Motor neuron (in vitro differentiated cells): ENCODE measurements around the gene RINL. TPM values are rescaled to one million over a fixed set of nuclear protein-coding genes. Genes with fewer than 3 reads are reported as not detected.
A peak's percentile ranks its signal among the peaks of the same experiment; 100 is the strongest.
"Not testable (repeated sequence)": the region's sequence is repeated elsewhere in the genome, so short reads cannot be mapped to it uniquely, and the experiment has no call there.

Source experiments
- ATAC-seq, 8 experiments: fragments of 200-7000 bp; cut with Tn5 transposase; replicated peaks in 6 of 8; 2 replicates each; pipeline ENCODE4 v1.8.0; 2021; ENCODE audit warnings: mild to moderate bottlenecking in 8 of 8, moderate library complexity in 8 of 8
- H3K27ac ChIP-seq, 2 donors: fragments of 250-450 bp; sonication (Bioruptor Pico); 2 replicates each; pipeline ENCODE4 v1.9.0; 2021; ENCODE audit warnings: antibody characterized with exemption in 2 of 2, mild to moderate bottlenecking in 2 of 2, moderate library complexity in 1 of 2
- H3K4me1 ChIP-seq, 2 donors: fragments of 250-450 bp; sonication (Bioruptor Pico); replicated peaks in 1 of 2; 2 replicates each; pipeline ENCODE4 v1.6.1; 2021; ENCODE audit warnings: antibody characterized with exemption in 2 of 2, mild to moderate bottlenecking in 2 of 2, moderate library complexity in 1 of 2
- H3K4me3 ChIP-seq, 5 donors: fragments of 250-450 bp; sonication (Bioruptor Pico); 2 replicates each; pipeline ENCODE4 v1.9.0; 2021; ENCODE audit warnings: antibody characterized with exemption in 5 of 5, mild to moderate bottlenecking in 5 of 5, moderate library complexity in 4 of 5
- WGBS, 10 experiments: fragments of 450-650 bp; shearing (Covaris generic); methylation state at CpG; one replicate each; pipeline ENCODE4 v1.0.0; 2022; 5-methylcytosine and 5-hydroxymethylcytosine counted together
- in situ Hi-C, 9 experiments: fragments of 400-800 bp; cut with MboI; loops; one replicate each; pipeline ENCODE4 v1.15.0; 2021; ENCODE audit warnings: low sequenced_read_pairs in 9 of 9, low pct_unique_long_range_greater_than_20kb in 2 of 9; ENCODE audit not compliant: unreplicated experiment in 9 of 9
- total RNA-seq, 8 experiments: library from RNA; unstranded; fragments of 300-600 nt; gene quantifications; 2 replicates each; pipeline versions ENCODE4 v1.2.3 to v1.2.4, GENCODE V29; 2022

Gene RINL
- total RNA-seq, 8 experiments from 2014 or later: 1.1 to 11.0 (median 3.3) TPM

- no peak overlapping the region for H3K27ac ChIP-seq
- WGBS, 10 experiments: 100% methylated on average over 1 of the region's 19 CpGs; no CpG with 5 or more reads in 9 of the 10 experiments
- no peak overlapping the region for H3K4me3 ChIP-seq
- in situ Hi-C loops: no loop called here
- no peak for ATAC-seq
- H3K4me1 ChIP-seq: peaks cover 0 to 11% of the 10 kb centered on the region in 2 donors
These were observed 3.0 kb upstream of the RINL start for GRCh38 chr19:38880882-38881609.

- in situ Hi-C loops: no loop called here
- WGBS, 10 experiments: 100% methylated on average over 2 of the region's 19 CpGs; no CpG with 5 or more reads in 9 of the 10 experiments
- H3K27ac ChIP-seq: no peak overlapping the region
- H3K4me3 ChIP-seq: no peak overlapping the region
- H3K4me1 ChIP-seq: peaks cover 0 to 11% of the 10 kb centered on the region in 2 donors
- ATAC-seq: no peak
These were observed 2.2 kb upstream of the RINL start for GRCh38 chr19:38880076-38880881.

GRCh38 chr19:38879400-38879751 is 1.3 kb upstream of the RINL start:
- Histone ChIP-seq H3K4me3 (no peak overlapping the region), H3K27ac (no peak overlapping the region), H3K4me1 (peaks cover 0 to 11% of the 10 kb centered on the region in 2 donors)
- in situ Hi-C loops: no loop called here
- 80% methylated on average over 1 of the region's 11 CpGs; no CpG with 5 or more reads in 9 of the 10 experiments for WGBS, 10 experiments
- ATAC-seq: no peak

- H3K4me1 ChIP-seq: peaks cover 0 to 11% of the 10 kb centered on the region in 2 donors
- H3K4me3 ChIP-seq: no peak overlapping the region
- ATAC-seq: no peak
- H3K27ac ChIP-seq: peak overlapping the region in 1 of 2 donors; percentile 27
- 17 to 100% (median 60%) methylated on average over 1 to 2 of the region's 16 CpGs; no CpG with 5 or more reads in 5 of the 10 experiments for WGBS, 10 experiments
- in situ Hi-C loops: no loop called here
These were observed 712 bp upstream of the RINL start for GRCh38 chr19:38878575-38879399.

GRCh38 chr19:38875656-38876395 is 2.2 kb downstream of the RINL start:
- Histone ChIP-seq H3K27ac (no peak overlapping the region), H3K4me1 (peaks cover 0 to 11% of the 10 kb centered on the region in 2 donors), H3K4me3 (no peak overlapping the region)
- ATAC-seq: no peak
- in situ Hi-C loops: no loop called here
- 70 to 100% (median 84%) methylated on average over 1 to 5 of the region's 6 CpGs; no CpG with 5 or more reads in 1 of the 10 experiments for WGBS, 10 experiments

GRCh38 chr19:38873400-38873799 is 4.7 kb downstream of the RINL start:
- H3K27ac ChIP-seq, in situ Hi-C loops, ATAC-seq, H3K4me3 ChIP-seq: not testable (repeated sequence)
- 71 to 94% (median 80%) methylated on average over 1 to 10 of the region's 10 CpGs; no CpG with 5 or more reads in 5 of the 10 experiments for WGBS, 10 experiments
- peaks cover 0 to 11% of the 10 kb centered on the region in 2 donors for H3K4me1 ChIP-seq

GRCh38 chr19:38870612-38871011 is 7.5 kb downstream of the RINL start:
- WGBS, 10 experiments: 97 to 100% (median 100%) methylated on average over 1 to 10 of the region's 19 CpGs; no CpG with 5 or more reads in 5 of the 10 experiments
- Histone ChIP-seq H3K27ac (no peak overlapping the region), H3K4me1 (peaks cover 0 to 4% of the 10 kb centered on the region in 2 donors), H3K4me3 (no peak overlapping the region)
- ATAC-seq: no peak
- in situ Hi-C loops: no loop called here

- Histone ChIP-seq H3K4me3 (peak overlapping the region; percentile 6 to 21 (median 9)), H3K4me1 (peaks cover 0 to 4% of the 10 kb centered on the region in 2 donors), H3K27ac (no peak overlapping the region)
- WGBS, 10 experiments: 0 to 93% (median 43%) methylated on average over 1 to 9 of the region's 62 CpGs; no CpG with 5 or more reads in 6 of the 10 experiments
- ATAC-seq: peak; percentile 90 to 98 (median 94)
- in situ Hi-C loops: no loop called here
These were observed 8.1 kb downstream of the RINL start for GRCh38 chr19:38869836-38870607.

- H3K27ac ChIP-seq: no peak overlapping the region
- peaks cover 0 to 4% of the 10 kb centered on the region in 2 donors for H3K4me1 ChIP-seq
- 0 to 87% (median 28%) methylated on average over 1 to 11 of the region's 34 CpGs; no CpG with 5 or more reads in 5 of the 10 experiments for WGBS, 10 experiments
- peak in 3 of 8 experiments; percentile 9 to 14 (median 14) for ATAC-seq
- H3K4me3 ChIP-seq: peak overlapping the region; percentile 6 to 21 (median 9)
- in situ Hi-C loops: no loop called here
These were observed 8.8 kb downstream of the RINL start for GRCh38 chr19:38869160-38869835.

GRCh38 chr19:38868551-38868950 is 9.5 kb downstream of the RINL start:
- no peak overlapping the region for H3K27ac ChIP-seq
- 89 to 100% (median 100%) methylated on average over 1 to 5 of the region's 6 CpGs; no CpG with 5 or more reads in 3 of the 10 experiments for WGBS, 10 experiments
- peaks cover 0 to 4% of the 10 kb centered on the region in 2 donors for H3K4me1 ChIP-seq
- in situ Hi-C loops: no loop called here
- no peak for ATAC-seq
- H3K4me3 ChIP-seq: no peak overlapping the region

- peaks cover 0 to 7% of the 10 kb centered on the region in 2 donors for H3K4me1 ChIP-seq
- in situ Hi-C loops: no loop called here
- H3K27ac ChIP-seq: no peak overlapping the region
- WGBS, 10 experiments: 72 to 100% (median 83%) methylated on average over 1 to 8 of the region's 10 CpGs; no CpG with 5 or more reads in 2 of the 10 experiments
- no peak overlapping the region for H3K4me3 ChIP-seq
- ATAC-seq: no peak
These were observed 10.8 kb downstream of the RINL start for GRCh38 chr19:38867171-38867780.
